KOPT-K1 (cell line): ENCODE data around the gene NANOGP8.

Experiments used
- H3K27ac ChIP-seq: fragments of 200-600 bp; sonication (generic); 2 replicates; pipeline ENCODE4 v1.5.1; 2016; ENCODE audit warnings: antibody characterized with exemption, mild to moderate bottlenecking, low read depth, low read length; ENCODE audit not compliant: poor library complexity, severe bottlenecking
- H3K36me3 ChIP-seq: fragments of 200-600 bp; sonication (generic); 2 replicates; pipeline ENCODE4 v1.5.1; 2017; ENCODE audit warnings: antibody characterized with exemption, mild to moderate bottlenecking, low read length, moderate library complexity; ENCODE audit not compliant: insufficient read depth
- H3K9me3 ChIP-seq: fragments of 200-600 bp; sonication (generic); 2 replicates; pipeline ENCODE4 v1.5.1; 2017; ENCODE audit warnings: antibody characterized with exemption, low read length, mild to moderate bottlenecking; ENCODE audit not compliant: insufficient read depth, poor library complexity, severe bottlenecking

Gene NANOGP8

GRCh38 chr15:35054380-35054779, 30.7 kb downstream of the NANOGP8 start:
- H3K36me3 ChIP-seq, result no peaks in the 10 kb centered on the region
- no peaks in the 10 kb centered on the region for H3K9me3 ChIP-seq
- no peak overlapping the region for H3K27ac ChIP-seq

DNA sequence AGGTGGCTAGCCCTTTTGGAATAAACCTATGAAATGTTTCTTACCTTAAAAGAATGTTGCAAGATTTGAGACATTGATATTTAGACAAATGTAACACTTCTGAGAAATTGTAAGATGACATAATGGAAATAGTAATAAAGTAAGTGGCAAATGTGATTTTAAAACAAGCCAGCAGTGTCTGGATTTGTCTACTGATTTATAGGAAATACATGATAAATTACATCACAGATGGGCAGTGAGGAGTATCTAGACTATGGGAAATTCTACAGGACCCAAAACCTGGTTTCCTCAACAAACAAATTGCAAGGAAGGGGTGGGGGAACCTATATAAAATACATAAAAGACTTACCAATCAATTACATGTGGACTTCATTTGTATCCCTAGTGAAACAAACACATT, 37.1 kb downstream of the NANOGP8 start:
- H3K9me3 ChIP-seq, result no peaks in the 10 kb centered on the region
- no peak overlapping the region for H3K27ac ChIP-seq
- H3K36me3 ChIP-seq, result no peaks in the 10 kb centered on the region

DNA sequence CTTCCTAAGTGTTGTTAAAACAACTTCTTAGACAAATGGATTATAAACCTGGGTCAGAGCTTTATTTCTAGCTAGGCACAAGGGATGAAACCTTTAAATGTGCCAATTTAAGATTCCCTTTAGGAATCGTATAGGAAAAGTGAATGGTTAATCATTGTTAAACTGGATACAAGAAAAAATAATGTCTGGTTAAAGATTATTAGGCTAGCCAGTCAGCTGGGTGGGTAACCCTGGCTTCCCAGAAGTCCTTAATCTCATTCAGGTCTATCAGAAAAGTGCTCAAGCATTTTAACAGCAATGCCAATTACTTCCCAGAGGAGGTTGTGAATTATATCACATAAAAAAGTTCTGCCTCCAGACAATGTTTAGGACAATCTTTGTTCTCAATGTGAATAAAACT, 37.6 kb downstream of the NANOGP8 start:
- Histone ChIP-seq H3K36me3 (no peaks in the 10 kb centered on the region), H3K27ac (no peak overlapping the region), H3K9me3 (no peaks in the 10 kb centered on the region)

- H3K36me3 ChIP-seq, result no peaks in the 10 kb centered on the region
- no peaks in the 10 kb centered on the region for H3K9me3 ChIP-seq
- no peak overlapping the region for H3K27ac ChIP-seq
Observed at GRCh38 chr15:35043373-35044095, 41.6 kb downstream of the NANOGP8 start.

DNA sequence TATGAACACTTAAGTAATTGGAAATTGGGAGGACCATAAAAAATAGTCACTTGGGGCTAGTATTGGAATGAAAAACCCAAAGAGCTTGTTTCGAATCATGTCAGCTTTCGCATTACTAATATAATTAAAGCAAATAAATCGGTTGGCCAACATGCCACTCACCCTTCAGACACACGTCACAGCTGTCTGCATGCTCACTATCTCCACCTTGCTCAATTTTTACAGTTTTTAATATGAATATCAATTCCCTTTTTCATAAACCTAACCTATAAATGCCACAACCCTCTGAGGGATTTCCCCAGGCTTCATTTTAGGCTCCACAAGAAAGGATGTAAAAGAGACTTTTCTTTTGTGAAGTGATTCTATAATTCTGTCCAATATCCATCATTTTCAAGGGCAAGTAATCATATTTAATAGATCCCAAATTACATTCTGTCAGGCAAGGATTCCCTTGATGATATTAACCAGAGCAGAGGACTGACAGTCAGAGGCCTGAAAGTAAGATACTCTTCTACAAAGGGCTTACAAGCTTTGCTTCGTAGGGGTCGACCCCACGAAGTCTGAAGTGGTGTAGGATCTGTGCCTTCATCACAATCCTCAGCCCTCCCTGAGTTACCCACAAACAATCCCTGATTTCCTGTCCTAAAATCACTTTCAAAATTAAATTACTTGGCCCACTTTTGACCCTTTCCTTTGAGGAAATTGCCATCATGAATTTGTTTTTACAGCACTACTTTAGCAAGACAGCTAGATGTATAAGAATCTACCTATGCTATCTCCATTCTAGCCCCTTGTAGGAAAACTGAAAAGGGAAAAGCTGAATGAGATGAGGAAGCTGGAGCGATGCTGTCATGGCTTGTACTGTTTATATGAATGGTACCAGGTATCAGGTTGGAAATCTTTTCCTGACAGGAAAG, 44.5 kb downstream of the NANOGP8 start:
- no peaks in the 10 kb centered on the region for H3K36me3 ChIP-seq
- H3K9me3 ChIP-seq, result no peaks in the 10 kb centered on the region
- H3K27ac ChIP-seq, result no peak overlapping the region

DNA sequence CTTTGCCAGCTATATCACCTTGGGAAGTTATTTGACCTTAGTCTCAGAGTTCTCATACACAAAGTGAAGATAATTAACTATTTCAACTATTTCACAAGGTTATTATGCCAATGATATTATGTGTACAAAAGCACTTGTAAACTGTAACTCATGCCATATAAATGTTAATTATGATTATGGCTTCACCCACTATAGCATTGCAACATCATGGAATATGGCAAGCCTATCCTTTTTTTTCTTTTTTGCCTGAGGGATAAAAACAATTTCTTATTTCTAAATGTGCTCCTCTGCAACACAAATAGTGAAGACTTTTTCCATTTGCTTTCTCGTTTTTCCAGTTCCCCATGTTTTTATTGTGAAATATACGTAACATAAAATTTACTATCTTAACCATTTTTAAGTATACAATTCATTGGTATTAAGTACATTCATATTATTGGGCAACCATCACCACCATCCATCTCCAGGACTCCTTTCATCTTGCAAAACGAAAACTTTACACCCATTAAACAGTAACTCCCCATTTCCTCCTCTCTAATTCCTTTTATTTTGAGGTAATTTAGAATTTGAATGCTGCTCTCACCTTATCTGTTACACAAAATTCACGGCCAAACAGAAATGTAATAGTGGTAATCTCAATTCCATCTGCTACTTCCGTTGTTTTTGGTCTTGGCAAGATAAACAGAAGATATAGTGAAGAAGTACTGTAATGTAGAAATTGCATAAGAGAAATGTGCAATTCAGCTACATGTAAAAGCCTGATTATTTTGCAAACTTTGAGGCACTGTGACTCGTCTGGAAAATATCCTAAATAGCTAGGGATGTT, 46.3 kb downstream of the NANOGP8 start:
- Histone ChIP-seq H3K9me3 (no peaks in the 10 kb centered on the region), H3K27ac (no peak overlapping the region), H3K36me3 (no peaks in the 10 kb centered on the region)
